ENCODE measurements around the gene ATMIN.

ATMIN gene

DNA sequence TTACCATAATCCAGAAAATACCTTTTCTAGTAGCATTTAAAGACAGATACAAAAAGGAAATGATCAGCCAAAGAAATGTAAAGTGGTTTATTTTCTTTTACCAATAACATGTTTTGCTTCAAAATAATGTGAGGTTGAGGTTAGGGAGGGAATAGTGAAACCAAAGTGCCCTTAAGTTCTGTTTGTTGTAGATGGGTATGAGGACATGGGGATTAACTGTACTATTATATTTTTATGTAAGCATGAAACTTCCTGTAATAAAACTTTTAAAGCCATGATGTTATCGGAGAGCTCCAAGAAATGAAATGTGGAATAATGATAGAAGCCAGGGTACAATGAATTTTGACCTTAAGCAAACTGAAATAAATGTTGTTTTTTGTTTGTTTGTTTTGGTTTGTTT lies 31.5 kb downstream of the ATMIN start:
- no peak for DNase-seq (ENCODE audit: low read depth in 2 of 2)

- DNase-seq (ENCODE audit: low read depth in 2 of 2), result no peak
Observed at GRCh38 chr16:81069063-81069462, 33.4 kb downstream of the ATMIN start.

GRCh38 chr16:81070979-81071378 lies 35.3 kb downstream of the ATMIN start:
- no peak for DNase-seq (ENCODE audit: low read depth in 2 of 2)

DNA sequence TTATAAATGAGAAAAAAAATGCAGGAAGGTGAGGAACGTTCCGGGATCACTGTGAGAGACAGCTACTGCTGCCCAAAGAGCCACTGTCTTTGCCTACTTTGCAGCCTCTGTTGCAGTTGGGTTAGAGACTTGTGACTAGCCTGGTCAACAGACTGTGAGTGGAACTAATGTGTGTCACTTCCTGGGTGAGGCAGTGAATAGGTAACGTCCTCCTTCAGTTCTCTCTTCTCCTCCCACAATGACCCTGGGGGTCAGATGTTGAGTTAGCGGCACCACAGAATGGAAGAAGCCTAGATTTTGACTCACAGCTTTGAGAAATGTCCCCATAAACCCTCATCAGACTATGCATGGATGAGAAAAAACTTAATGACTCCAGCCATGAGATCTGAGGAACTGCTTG lies 36.2 kb downstream of the ATMIN start:
- DNase-seq (ENCODE audit: low read depth in 2 of 2), result no peak

DNA sequence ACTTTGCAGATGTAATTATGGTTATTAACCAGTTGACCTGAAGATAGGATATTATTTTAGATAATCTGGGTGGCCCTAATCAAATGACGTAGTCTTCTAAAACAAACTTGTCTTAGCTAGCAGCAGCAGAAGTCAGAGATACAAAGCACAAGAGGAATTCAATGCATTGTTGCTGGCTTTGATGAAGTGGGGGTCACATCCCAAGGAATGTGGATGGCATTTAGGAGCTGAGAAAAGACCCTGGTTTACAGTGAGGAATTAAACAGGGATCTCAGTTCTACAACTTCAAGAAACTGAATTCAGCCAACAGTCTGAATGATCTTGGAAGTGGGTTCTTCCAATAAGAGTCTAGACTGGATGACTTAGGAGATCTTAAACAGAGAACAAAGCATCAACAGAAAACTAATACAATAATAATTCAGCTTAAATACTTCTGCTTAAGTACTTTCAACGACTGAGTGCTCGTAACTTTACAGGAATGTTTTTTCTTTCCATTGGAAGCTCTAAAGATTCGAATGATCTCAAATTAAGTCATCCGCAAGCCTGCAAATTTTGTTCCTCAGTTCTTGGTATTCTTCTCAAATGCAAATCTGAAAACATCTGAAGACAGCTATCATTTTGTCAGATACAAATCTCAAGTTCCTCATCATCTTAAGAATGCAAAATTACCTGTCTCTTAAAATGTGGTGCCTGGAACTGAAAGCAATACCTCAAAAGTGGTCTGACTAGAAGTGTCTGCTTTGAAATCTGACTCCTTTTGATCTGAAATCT lies 38.1 kb downstream of the ATMIN start:
- no peak for DNase-seq (ENCODE audit: low read depth in 2 of 2)

- peak; percentile 89 to 96 for DNase-seq (ENCODE audit: low read depth in 2 of 2)
Observed at GRCh38 chr16:81076566-81077075, 41.0 kb downstream of the ATMIN start.

GRCh38 chr16:81077076-81077940 lies 41.7 kb downstream of the ATMIN start, which contains the start of gene C16orf46:
Gene C16orf46 (minus strand): TSS chr16:81077238. CDS start chr16:81063955, 13,283 bp downstream.
- DNase-seq (ENCODE audit: low read depth in 2 of 2), result peak; percentile 97 to 98

DNA sequence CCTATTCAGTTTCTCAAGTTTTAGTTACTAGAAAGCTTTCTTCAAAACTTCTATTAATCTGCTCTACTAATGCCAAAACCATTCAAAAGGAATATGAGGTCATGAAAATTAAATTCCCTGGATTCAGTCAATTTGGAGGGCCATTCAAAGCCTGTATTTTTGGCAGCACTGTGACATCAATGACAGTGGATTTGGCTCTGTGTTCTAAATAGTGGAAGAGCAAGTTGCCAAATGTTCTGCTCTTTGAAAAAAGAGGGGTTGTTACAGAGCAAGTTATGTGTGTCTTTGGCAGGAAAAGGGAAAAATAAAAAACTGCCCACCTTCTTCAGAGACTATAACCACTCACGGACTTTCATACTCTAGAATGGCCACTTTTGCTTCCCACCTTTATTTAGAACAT lies 44.6 kb downstream of the ATMIN start:
- no peak for DNase-seq (ENCODE audit: low read depth in 2 of 2)

GRCh38 chr16:81081014-81081413 lies 45.4 kb downstream of the ATMIN start:
- DNase-seq (ENCODE audit: low read depth in 2 of 2), result no peak

GRCh38 chr16:81088836-81089235 lies 53.2 kb downstream of the ATMIN start:
- DNase-seq (ENCODE audit: low read depth in 2 of 2), result no peak

GRCh38 chr16:81094771-81095251 lies 59.2 kb downstream of the ATMIN start:
- DNase-seq (ENCODE audit: low read depth in 2 of 2), result no peak

GRCh38 chr16:81095653-81095952 lies 60.0 kb downstream of the ATMIN start:
- DNase-seq (ENCODE audit: low read depth in 2 of 2), result no peak

DNA sequence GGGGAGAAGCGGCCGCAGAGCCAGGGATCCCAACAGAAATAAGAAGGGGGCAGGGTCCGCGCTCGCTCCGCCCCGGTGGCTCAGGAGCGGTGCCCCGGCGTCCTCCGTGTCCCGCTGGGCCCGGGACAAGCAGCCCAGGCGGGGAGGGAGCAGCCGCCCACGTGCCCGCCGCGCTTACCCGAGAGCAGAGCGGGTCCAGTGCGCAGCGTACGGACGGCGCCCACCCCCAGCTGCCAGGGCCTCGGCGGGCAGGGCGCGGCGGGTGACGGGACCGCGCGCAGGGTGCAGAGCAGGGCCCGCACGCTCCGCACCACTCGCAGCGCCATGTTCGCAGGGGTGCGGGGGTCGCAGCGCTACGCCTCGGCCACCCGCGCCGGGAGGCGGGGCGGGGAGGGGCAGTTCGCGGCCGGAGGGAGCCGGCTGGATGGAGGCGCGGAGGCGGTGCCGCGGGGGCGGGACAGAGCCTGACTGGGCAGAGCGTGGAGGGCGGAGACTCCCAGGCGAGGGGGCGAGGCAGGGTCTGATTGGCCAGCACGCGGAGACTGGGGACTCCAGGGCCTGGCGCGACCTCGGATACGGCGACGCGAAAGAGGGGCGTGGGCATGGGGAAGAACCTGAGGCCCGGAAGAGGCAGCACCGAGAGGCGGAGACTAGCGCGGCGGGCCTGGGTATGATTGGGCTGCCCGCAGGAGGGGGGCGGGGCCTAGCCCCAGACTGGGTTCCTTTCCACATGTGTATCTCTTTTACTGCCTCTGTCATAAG lies 60.5 kb downstream of the ATMIN start, which contains the start of gene GCSH:
Gene GCSH, minus strand, starts transcription at position 443 of the 762 bp plus-strand sequence. Its CDS starts 117 bp downstream, at position 326.
- peak; percentile 95 to 99 for DNase-seq (ENCODE audit: low read depth in 2 of 2)

DNA sequence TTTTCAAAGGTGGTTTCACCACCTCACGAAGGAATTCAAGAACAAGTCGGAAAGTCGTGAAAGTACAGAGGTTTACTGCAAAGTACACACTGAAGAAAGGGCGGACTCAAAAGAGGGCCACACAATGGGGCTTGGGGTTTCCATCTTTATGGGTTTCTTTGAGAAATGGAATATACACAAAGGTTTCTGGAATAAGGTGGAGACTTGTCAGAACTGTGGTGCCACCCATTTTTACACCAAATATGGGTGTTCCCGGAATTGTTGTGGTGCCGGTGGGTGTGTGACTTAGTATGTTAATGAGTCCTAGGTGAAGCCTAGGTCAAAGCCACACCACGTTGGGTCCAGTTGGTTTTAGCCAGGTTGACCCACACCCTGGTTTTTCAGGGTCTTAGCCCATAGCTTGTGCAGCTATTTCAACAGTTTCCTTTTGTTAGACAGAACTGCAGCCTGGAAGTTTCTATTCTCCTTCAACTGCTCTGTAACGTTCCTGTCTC lies 61.1 kb downstream of the ATMIN start:
- no peak for DNase-seq (ENCODE audit: low read depth in 2 of 2)

Data from stimulated activated CD4-positive, alpha-beta T cell treated with anti-CD3 and anti-CD28 coated beads, Interleukin-4, amount 100 ng/mL, for 48 hours (primary cell).